H1 (cell line): ENCODE measurements around the gene PLPP4. TPM values are rescaled to one million over a fixed set of nuclear protein-coding genes. Genes with fewer than 3 reads are reported as not detected.

Experiments used
- CTCF ChIA-PET: fragments of 300-600 bp; sonication (Branson Sonifier 250); formaldehyde crosslinking; loops from one replicate; lab custom pipeline; 2021; ENCODE audit not compliant: partially characterized antibody; lab: Charles Lee
- POLR2A ChIA-PET: fragments of 300-600 bp; sonication (Branson Sonifier 250); formaldehyde crosslinking; loops from one replicate; lab custom pipeline; 2021; ENCODE audit warnings: inconsistent platforms; ENCODE audit not compliant: partially characterized antibody; lab: Charles Lee
- DNase-seq, 2 experiments: peaks; one replicate each; pipeline versions ENCODE4 v3.0.0 to v3.0.0-alpha.2; 2010 to 2022; ENCODE audit warnings: low spot score in 2 of 2, low read depth in 1 of 2, mixed read lengths in 1 of 2
- FAIRE-seq: peaks from 2 replicates; lab custom pipeline; 2011; peaks lifted over from hg19 to GRCh38; lab: Jason Lieb, UNC
- H2AFZ ChIP-seq: 2 replicates; pipeline ENCODE4 v1.8.1; 2012; ENCODE audit warnings: low read length, inconsistent platforms
- H2AK5ac ChIP-seq: 2 replicates; pipeline ENCODE4 v1.6.1; 2013; ENCODE audit warnings: low read depth, low read length
- H2BK120ac ChIP-seq: replicated peaks from 2 replicates; pipeline ENCODE3; 2013; ENCODE audit warnings: low read depth, low read length, inconsistent platforms
- H2BK12ac ChIP-seq: 2 replicates; pipeline ENCODE4 v1.6.1; 2013; ENCODE audit warnings: low read depth, low read length
- H2BK15ac ChIP-seq: 2 replicates; pipeline ENCODE4 v1.6.1; 2013; ENCODE audit warnings: low read length
- H2BK20ac ChIP-seq: 2 replicates; pipeline ENCODE4 v1.6.1; 2013; ENCODE audit warnings: low read length
- H2BK5ac ChIP-seq: 2 replicates; pipeline ENCODE4 v1.6.1; 2013; ENCODE audit warnings: low read depth, low read length
- H3K14ac ChIP-seq: 2 replicates; pipeline ENCODE4 v1.6.1; 2013; ENCODE audit warnings: inconsistent platforms; ENCODE audit not compliant: insufficient read length
- H3K18ac ChIP-seq: 2 replicates; pipeline ENCODE4 v1.6.1; 2013; ENCODE audit warnings: low read length; ENCODE audit errors: extremely low read depth
- H3K23ac ChIP-seq: 2 replicates; pipeline ENCODE4 v1.6.1; 2013; ENCODE audit warnings: inconsistent platforms; ENCODE audit not compliant: insufficient read length
- H3K23me2 ChIP-seq: 2 replicates; pipeline ENCODE4 v1.6.1; 2013; ENCODE audit warnings: low read depth, low read length
- H3K27ac ChIP-seq: 2 replicates; pipeline ENCODE4 v1.6.1; 2011; ENCODE audit warnings: low read depth, low read length, inconsistent platforms
- H3K27me3 ChIP-seq, 4 experiments: replicated peaks in 1 of 4; 1 replicate in 1 of 4; 2 replicates in 3 of 4; pipeline versions ENCODE4 v1.6.1 to v1.8.1; 2011 to 2013; ENCODE audit warnings: low read length in 3 of 4, mild to moderate bottlenecking in 3 of 4, inconsistent platforms in 2 of 4, mixed read lengths in 2 of 4, moderate library complexity in 1 of 4; ENCODE audit not compliant: control insufficient read depth in 3 of 4, insufficient read depth in 3 of 4; ENCODE audit errors: extremely low read depth in 1 of 4
- H3K36me3 ChIP-seq, 4 experiments: 2 replicates each; pipeline versions ENCODE4 v1.6.1 to v1.8.1; 2011 to 2013; ENCODE audit warnings: mild to moderate bottlenecking in 4 of 4, low read length in 3 of 4, moderate library complexity in 2 of 4, control low read depth in 1 of 4, inconsistent platforms in 1 of 4; ENCODE audit not compliant: insufficient read depth in 4 of 4, control insufficient read depth in 2 of 4
- H3K4ac ChIP-seq: replicated peaks from 2 replicates; pipeline ENCODE3; 2013; ENCODE audit warnings: low read length, low read depth, mixed read lengths, inconsistent platforms; ENCODE audit not compliant: insufficient read length
- H3K4me1 ChIP-seq, 4 experiments: replicated peaks in 1 of 4; 1 replicate in 1 of 4; 2 replicates in 3 of 4; pipeline versions ENCODE4 v1.6.1 to v1.8.1; 2011 to 2013; ENCODE audit warnings: low read length in 3 of 4, inconsistent platforms in 2 of 4, mixed read lengths in 1 of 4; ENCODE audit not compliant: insufficient read depth in 4 of 4, control insufficient read depth in 3 of 4
- H3K4me2 ChIP-seq, 2 experiments: 2 replicates each; pipeline versions ENCODE4 v1.6.1 to v1.8.1; 2011 to 2013; ENCODE audit warnings: low read depth in 2 of 2, low read length in 2 of 2, control low read depth in 1 of 2, inconsistent platforms in 1 of 2, mild to moderate bottlenecking in 1 of 2; ENCODE audit not compliant: insufficient read depth in 1 of 2
- H3K4me3 ChIP-seq, 4 experiments: fragments of 200-600, 300-600 bp in 1 of 4; sonication (generic), shearing (Covaris generic), sonication (Bioruptor Twin) in 1 of 4; 2 replicates each; pipeline versions ENCODE4 v1.5.1 to v1.8.1; 2011 to 2016; ENCODE audit warnings: low read length in 4 of 4, low read depth in 3 of 4, control low read depth in 2 of 4, inconsistent platforms in 2 of 4, mild to moderate bottlenecking in 2 of 4, mixed read lengths in 1 of 4, moderate library complexity in 1 of 4; ENCODE audit not compliant: insufficient read depth in 2 of 4; ENCODE audit errors: extremely low read depth in 1 of 4
- H3K56ac ChIP-seq: replicated peaks from 2 replicates; pipeline ENCODE3; 2013; ENCODE audit warnings: low read depth, mild to moderate bottlenecking, mixed read lengths, low read length, inconsistent platforms; ENCODE audit not compliant: insufficient read length
- H3K79me1 ChIP-seq: 2 replicates; pipeline ENCODE4 v1.6.1; 2013; ENCODE audit warnings: low read depth, low read length, control low read depth
- H3K79me2 ChIP-seq, 2 experiments: 2 replicates each; pipeline versions ENCODE4 v1.6.1 to v1.8.1; 2012 to 2013; ENCODE audit warnings: low read length in 2 of 2, mild to moderate bottlenecking in 2 of 2, inconsistent platforms in 1 of 2; ENCODE audit not compliant: insufficient read depth in 2 of 2, control insufficient read depth in 1 of 2
- H3K9ac ChIP-seq, 4 experiments: replicated peaks in 1 of 4; 1 replicate in 1 of 4; 2 replicates in 3 of 4; pipeline versions ENCODE4 v1.6.1 to v1.8.1; 2011 to 2013; ENCODE audit warnings: low read depth in 3 of 4, low read length in 3 of 4, control low read depth in 2 of 4, mild to moderate bottlenecking in 2 of 4, moderate library complexity in 2 of 4, inconsistent platforms in 1 of 4; ENCODE audit errors: extremely low read depth in 1 of 4
- H3K9me3 ChIP-seq, 2 experiments: 2 replicates each; pipeline versions ENCODE4 v1.6.1 to v1.8.1; 2012 to 2013; ENCODE audit warnings: mild to moderate bottlenecking in 2 of 2, moderate library complexity in 2 of 2, control low read depth in 1 of 2, inconsistent platforms in 1 of 2, low read depth in 1 of 2, low read length in 1 of 2, mixed read lengths in 1 of 2; ENCODE audit not compliant: insufficient read depth in 2 of 2
- H4K20me1 ChIP-seq, 2 experiments: replicated peaks in 1 of 2; 2 replicates each; pipeline versions ENCODE3 to v1.8.1; 2011 to 2013; ENCODE audit warnings: inconsistent platforms in 2 of 2, low read length in 2 of 2, mild to moderate bottlenecking in 1 of 2; ENCODE audit not compliant: insufficient read depth in 2 of 2, control insufficient read depth in 1 of 2
- H4K5ac ChIP-seq: 2 replicates; pipeline ENCODE4 v1.6.1; 2013; ENCODE audit warnings: low read length, low read depth, mixed read lengths, inconsistent platforms; ENCODE audit not compliant: insufficient read length
- H4K8ac ChIP-seq: 2 replicates; pipeline ENCODE4 v1.8.0; 2013; ENCODE audit warnings: mild to moderate bottlenecking, moderate library complexity, low read length, inconsistent platforms; ENCODE audit not compliant: insufficient read depth; ENCODE audit errors: extremely low read depth
- H4K91ac ChIP-seq: replicated peaks from 2 replicates; pipeline ENCODE3; 2013; ENCODE audit warnings: low read length, mixed read lengths, inconsistent platforms; ENCODE audit not compliant: insufficient read length
- ATF2 ChIP-seq: IDR thresholded peaks from 2 replicates; pipeline ENCODE4 v1.6.1; 2012; ENCODE audit warnings: low read length, inconsistent platforms
- CREB1 ChIP-seq: IDR thresholded peaks from 2 replicates; pipeline ENCODE4 v1.6.1; 2012; ENCODE audit warnings: inconsistent platforms
- E2F6 ChIP-seq: IDR thresholded peaks from 2 replicates; pipeline ENCODE4 v1.6.1; 2012; ENCODE audit warnings: inconsistent platforms
- EP300 ChIP-seq, 2 experiments: IDR thresholded peaks; 1 replicate in 1 of 2; 2 replicates in 1 of 2; pipeline ENCODE4 v1.6.1; 2011 to 2012; ENCODE audit warnings: low read depth in 2 of 2, low read length in 2 of 2, mild to moderate bottlenecking in 2 of 2, borderline replicate concordance in 1 of 2, inconsistent platforms in 1 of 2, moderate library complexity in 1 of 2
- HDAC6 ChIP-seq: IDR thresholded peaks from one replicate; pipeline ENCODE4 v1.7.1; 2012; ENCODE audit warnings: low read depth, mild to moderate bottlenecking, inconsistent platforms, low read length, moderate library complexity
- POLR2A ChIP-seq, 2 experiments: IDR thresholded peaks; 1 replicate in 1 of 2; 2 replicates in 1 of 2; pipeline ENCODE4 v1.6.1; 2011; ENCODE audit warnings: low read depth in 2 of 2, low read length in 2 of 2, mild to moderate bottlenecking in 2 of 2; ENCODE audit errors: control extremely low read depth in 1 of 2
- SRF ChIP-seq: IDR thresholded peaks from 2 replicates; pipeline ENCODE4 v1.6.1; 2011; ENCODE audit warnings: mild to moderate bottlenecking, low read depth, low read length, moderate library complexity
- TAF1 ChIP-seq: IDR thresholded peaks from 2 replicates; pipeline ENCODE4 v1.6.1; 2011; ENCODE audit warnings: mild to moderate bottlenecking, low read depth, low read length
- TAF7 ChIP-seq: optimal IDR thresholded peaks from 2 replicates; pipeline ENCODE3; 2011; ENCODE audit warnings: low read depth, mild to moderate bottlenecking, inconsistent platforms, low read length, moderate library complexity, borderline replicate concordance
- WGBS, 2 experiments: shearing (Covaris generic) in 1 of 2; methylation state at CpG; one replicate each; pipeline versions ENCODE4 v1.1.6 to v1.1.7; 2013 to 2015; ENCODE audit warnings: low lambda C conversion rate in 2 of 2, mixed read lengths in 2 of 2, inconsistent platforms in 1 of 2, low coverage in 1 of 2, missing lambda C conversion rate in 1 of 2; ENCODE audit not compliant: insufficient replicate concordance in 2 of 2, insufficient coverage in 1 of 2, insufficient read length in 1 of 2; ENCODE audit errors: extremely low coverage in 1 of 2, missing lambda C conversion rate in 1 of 2; 5-methylcytosine and 5-hydroxymethylcytosine counted together
- polyA plus RNA-seq, 7 experiments: library from polyadenylated mRNA; depleted of rRNA in 3 of 7; stranded (reverse) in 5 of 7; unstranded in 2 of 7; fragments of >200 nt in 5 of 7; fragments of 200-250 nt in 2 of 7; gene quantifications; 1 replicate in 5 of 7; 2 replicates in 1 of 7; 4 replicates in 1 of 7; pipeline versions ENCODE4 v1.2.1 to v1.2.3, GENCODE V29; 2011 to 2013; ENCODE audit warnings: missing spikeins in 2 of 7, mixed read lengths in 2 of 7
- total RNA-seq: library from RNA; stranded (reverse); fragmentation: NEBNext Ultra II Directional; extraction: Animal tissue kit (Norgen Biotek cat#: 25700); gene quantifications from 2 replicates; pipeline ENCODE4 v1.2.1, GENCODE V29; 2021
- TF ChIP-seq, protein P1 (sequence below), 3 experiments: IDR thresholded peaks; 1 replicate in 2 of 3; 2 replicates in 1 of 3; pipeline versions ENCODE4 v1.5.1 to v1.6.1; 2011; ENCODE audit warnings: low read length in 3 of 3, mild to moderate bottlenecking in 3 of 3, inconsistent platforms in 2 of 3, low read depth in 1 of 3, moderate library complexity in 1 of 3; ENCODE audit not compliant: insufficient read depth in 1 of 3; ENCODE audit errors: control extremely low read depth in 1 of 3

The PLPP4 gene
- total and polyA plus RNA-seq, 2 of the 8 experiments (the other 6 are each of a cell fraction or from before 2014, with no cell fraction given): 0.30 TPM; not detected in 1

DNA sequence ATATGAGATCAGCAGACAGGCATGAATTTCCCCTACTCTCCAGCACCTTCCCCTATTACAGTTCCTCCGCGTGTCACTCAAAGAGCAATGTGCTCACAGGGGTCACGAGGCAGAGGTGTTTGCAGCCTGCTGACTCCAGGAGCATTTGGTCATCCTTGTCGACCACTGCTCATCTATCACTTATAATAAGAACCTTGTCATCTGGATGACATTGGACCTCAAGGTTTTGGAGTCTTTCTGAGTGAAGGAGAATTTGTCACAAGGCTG, 32.9 kb upstream of the PLPP4 start:
- no peaks in the 10 kb centered on the region for H3K36me3 ChIP-seq
- no peak overlapping the region for H2BK120ac ChIP-seq
- no peaks in the 10 kb centered on the region for H3K79me2 ChIP-seq
- H3K9me3 ChIP-seq: no peaks in the 10 kb centered on the region
- H4K8ac ChIP-seq: no peak overlapping the region
- no peak overlapping the region for H2BK15ac ChIP-seq
- no peak overlapping the region for H2BK5ac ChIP-seq
- H3K14ac ChIP-seq: no peak overlapping the region
- no peaks in the 10 kb centered on the region for H3K79me1 ChIP-seq
- no peak overlapping the region for H3K4me3 ChIP-seq
- H4K5ac ChIP-seq: no peak overlapping the region
- POLR2A ChIA-PET: no interaction called here
- H3K56ac ChIP-seq: no peak overlapping the region
- no peaks in the 10 kb centered on the region for H3K23me2 ChIP-seq
- no peak overlapping the region for H3K4me2 ChIP-seq
- H4K91ac ChIP-seq: no peak overlapping the region
- FAIRE-seq: no peak
- no peak overlapping the region for H2AFZ ChIP-seq
- H3K4ac ChIP-seq: no peak overlapping the region
- no peak overlapping the region for H2BK20ac ChIP-seq
- no peak overlapping the region for H2AK5ac ChIP-seq
- CTCF ChIA-PET: interaction anchor here (0.9 to 3.9 kb wide), 29 partner anchors 8 to 369 kb away, joined by 3 to 37 read pairs (median 7); no protein-coding TSS in a partner anchor
- H3K18ac ChIP-seq: no peak overlapping the region
- no peaks in the 10 kb centered on the region for H3K27me3 ChIP-seq
- no peak overlapping the region for H3K9ac ChIP-seq
- H4K20me1 ChIP-seq: no peaks in the 10 kb centered on the region
- no peaks in the 10 kb centered on the region for H3K4me1 ChIP-seq
- no peak overlapping the region for H2BK12ac ChIP-seq
- DNase-seq: no peak
- no peak overlapping the region for H3K27ac ChIP-seq
- 94% methylated on average over 4 of the region's 4 CpGs; no CpG with 5 or more reads in 1 of the 2 experiments for WGBS, 2 experiments
- H3K23ac ChIP-seq: no peak overlapping the region
- TF ChIP-seq, protein P1, sequence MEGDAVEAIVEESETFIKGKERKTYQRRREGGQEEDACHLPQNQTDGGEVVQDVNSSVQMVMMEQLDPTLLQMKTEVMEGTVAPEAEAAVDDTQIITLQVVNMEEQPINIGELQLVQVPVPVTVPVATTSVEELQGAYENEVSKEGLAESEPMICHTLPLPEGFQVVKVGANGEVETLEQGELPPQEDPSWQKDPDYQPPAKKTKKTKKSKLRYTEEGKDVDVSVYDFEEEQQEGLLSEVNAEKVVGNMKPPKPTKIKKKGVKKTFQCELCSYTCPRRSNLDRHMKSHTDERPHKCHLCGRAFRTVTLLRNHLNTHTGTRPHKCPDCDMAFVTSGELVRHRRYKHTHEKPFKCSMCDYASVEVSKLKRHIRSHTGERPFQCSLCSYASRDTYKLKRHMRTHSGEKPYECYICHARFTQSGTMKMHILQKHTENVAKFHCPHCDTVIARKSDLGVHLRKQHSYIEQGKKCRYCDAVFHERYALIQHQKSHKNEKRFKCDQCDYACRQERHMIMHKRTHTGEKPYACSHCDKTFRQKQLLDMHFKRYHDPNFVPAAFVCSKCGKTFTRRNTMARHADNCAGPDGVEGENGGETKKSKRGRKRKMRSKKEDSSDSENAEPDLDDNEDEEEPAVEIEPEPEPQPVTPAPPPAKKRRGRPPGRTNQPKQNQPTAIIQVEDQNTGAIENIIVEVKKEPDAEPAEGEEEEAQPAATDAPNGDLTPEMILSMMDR (IDR thresholded peaks at IDR 0.05; ENCODE audit: control extremely low read depth in 1 of 3, insufficient read depth in 1 of 3, low read depth in 1 of 3, low read length in 3 of 3): no peak
- TF ChIP-seq SRF (no peak), CREB1 (no peak), ATF2 (no peak), EP300 (IDR thresholded peaks at IDR 0.05; ENCODE audit: borderline replicate concordance in 1 of 2, low read depth in 2 of 2, low read length in 2 of 2) (no peak), E2F6 (no peak), POLR2A (IDR thresholded peaks at IDR 0.05; ENCODE audit: control extremely low read depth in 1 of 2, low read depth in 2 of 2, low read length in 2 of 2) (no peak), TAF1 (no peak), HDAC6 (no peak), TAF7 (no peak)
